BLaER1 treated with 17β-estradiol and CSF1 and Interleukin-3, amounts not matched to agents 10 nM and 100 nM (cell line): ENCODE data around the gene WNK2.
"Not testable (repeated sequence)": the region's sequence is repeated elsewhere in the genome, so short reads cannot be mapped to it uniquely, and the experiment has no call there.

ENCODE experiments used
- H3K27ac ChIP-seq, 11 experiments: shearing (Covaris generic); formaldehyde crosslinking; 2 replicates each; pipeline ENCODE4 v1.8.1; 2022
- H3K27me3 ChIP-seq, 11 experiments: shearing (Covaris generic); formaldehyde crosslinking; 2 replicates each; pipeline ENCODE4 v1.8.1; 2022
- H3K36me3 ChIP-seq, 11 experiments: shearing (Covaris generic); formaldehyde crosslinking; 2 replicates each; pipeline ENCODE4 v1.8.1; 2022
- H3K4me1 ChIP-seq, 10 experiments: shearing (Covaris generic); formaldehyde crosslinking; 2 replicates each; pipeline ENCODE4 v1.8.1; 2022
- H3K4me2 ChIP-seq, 11 experiments: shearing (Covaris generic); formaldehyde crosslinking; 2 replicates each; pipeline ENCODE4 v1.8.1; 2022
- H3K4me3 ChIP-seq, 10 experiments: shearing (Covaris generic); formaldehyde crosslinking; 2 replicates each; pipeline ENCODE4 v1.8.1; 2022
- H3K9ac ChIP-seq, 11 experiments: shearing (Covaris generic); formaldehyde crosslinking; 2 replicates each; pipeline ENCODE4 v1.8.1; 2022
- H3K9me3 ChIP-seq, 11 experiments: shearing (Covaris generic); formaldehyde crosslinking; replicated peaks in 1 of 11; 2 replicates each; pipeline ENCODE4 v1.8.1; 2022
- H4K20me1 ChIP-seq, 11 experiments: shearing (Covaris generic); formaldehyde crosslinking; 2 replicates each; pipeline ENCODE4 v1.8.1; 2022
- Cebpa-rat ChIP-seq, 11 experiments: shearing (Covaris generic); IDR thresholded peaks; 2 replicates each; pipeline ENCODE4 v1.8.1; 2022

The WNK2 gene

DNA sequence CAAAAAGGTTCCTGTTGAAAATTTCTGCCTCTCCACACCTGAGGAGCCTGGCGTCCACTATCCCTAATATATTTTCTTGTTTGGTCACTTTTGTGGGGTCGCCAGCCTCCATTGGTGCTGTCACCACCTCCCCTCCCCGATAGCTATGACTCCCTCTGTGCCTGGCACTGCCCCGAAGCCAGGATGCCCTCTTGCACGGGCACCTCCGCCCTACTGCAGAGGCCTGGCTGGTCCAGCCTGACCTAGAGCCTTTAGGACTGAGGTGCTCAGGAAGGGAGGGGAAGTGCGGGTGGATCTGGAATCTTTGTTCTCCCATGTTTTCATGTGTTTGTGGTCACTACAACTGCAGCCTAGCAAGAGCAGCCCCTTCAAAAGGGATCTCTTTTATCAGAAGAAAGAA, 62.6 kb downstream of the WNK2 start:
- H3K36me3 ChIP-seq, result 0 out of 22 replicates have a peak, but pooled peaks cover 0 to 6% (median 0%) of the 10 kb centered on the region in 11 experiments
- H3K9me3 ChIP-seq, result no peaks in the 10 kb centered on the region
- peaks cover 15 to 47% (median 41%) of the 10 kb centered on the region in 10 experiments for H3K4me1 ChIP-seq
- no peak overlapping the region for H3K4me2 ChIP-seq
- peaks cover 0 to 28% (median 0%) of the 10 kb centered on the region in 11 experiments; a peak in 4 of 22 replicates for H3K27me3 ChIP-seq
- H3K9ac ChIP-seq, result no peak overlapping the region
- H4K20me1 ChIP-seq, result peaks cover 0 to 6% (median 0%) of the 10 kb centered on the region in 11 experiments; a peak in 1 of 22 replicates
- no peak overlapping the region for H3K4me3 ChIP-seq
- TF ChIP-seq Cebpa-rat (IDR thresholded peaks at IDR 0.05), result no peak
- no peak overlapping the region for H3K27ac ChIP-seq

DNA sequence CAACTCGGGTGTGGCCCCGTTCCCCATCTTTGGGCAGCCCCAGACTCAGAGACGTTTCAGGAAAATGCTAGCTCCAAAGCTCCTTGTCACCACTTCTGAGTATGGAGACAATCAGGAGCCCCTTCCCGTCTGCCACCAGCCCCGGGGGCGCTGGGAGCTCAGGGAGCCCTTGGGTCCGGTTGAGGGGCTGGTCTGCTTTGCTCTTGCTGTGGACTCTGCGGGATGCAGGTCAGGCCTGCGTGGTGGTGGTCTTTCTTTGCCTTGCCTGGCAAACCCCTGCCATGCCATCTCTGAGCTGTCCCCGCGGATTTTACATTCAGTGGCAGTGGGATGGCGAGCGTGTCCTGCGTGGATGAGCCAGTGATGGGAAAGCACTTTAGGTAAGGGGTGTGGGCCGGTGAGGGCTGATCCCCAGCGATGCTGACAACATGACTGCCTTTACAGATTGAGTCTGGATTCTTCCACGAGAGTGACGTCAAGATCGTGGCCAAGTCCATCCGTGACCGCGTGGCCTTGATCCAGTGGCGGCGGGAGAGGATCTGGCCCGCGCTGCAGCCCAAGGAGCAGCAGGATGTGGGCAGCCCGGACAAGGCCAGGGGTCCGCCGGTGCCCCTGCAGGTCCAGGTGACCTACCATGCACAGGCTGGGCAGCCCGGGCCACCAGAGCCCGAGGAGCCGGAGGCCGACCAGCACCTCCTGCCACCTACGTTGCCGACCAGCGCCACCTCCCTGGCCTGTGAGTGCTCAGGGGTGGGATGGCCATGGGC, 63.3 kb downstream of the WNK2 start:
- Histone ChIP-seq H3K36me3 (0 out of 22 replicates have a peak, but pooled peaks cover 0 to 6% (median 0%) of the 10 kb centered on the region in 11 experiments), H3K4me1 (peaks cover 15 to 42% (median 36%) of the 10 kb centered on the region in 10 experiments), H3K27ac (no peak overlapping the region), H3K9me3 (no peaks in the 10 kb centered on the region), H3K9ac (no peak overlapping the region), H4K20me1 (peaks cover 0 to 6% (median 0%) of the 10 kb centered on the region in 11 experiments; a peak in 1 of 22 replicates), H3K27me3 (peaks cover 0 to 22% (median 0%) of the 10 kb centered on the region in 11 experiments; a peak in 4 of 22 replicates), H3K4me3 (no peak overlapping the region), H3K4me2 (no peak overlapping the region)
- TF ChIP-seq Cebpa-rat (IDR thresholded peaks at IDR 0.05), result no peak

DNA sequence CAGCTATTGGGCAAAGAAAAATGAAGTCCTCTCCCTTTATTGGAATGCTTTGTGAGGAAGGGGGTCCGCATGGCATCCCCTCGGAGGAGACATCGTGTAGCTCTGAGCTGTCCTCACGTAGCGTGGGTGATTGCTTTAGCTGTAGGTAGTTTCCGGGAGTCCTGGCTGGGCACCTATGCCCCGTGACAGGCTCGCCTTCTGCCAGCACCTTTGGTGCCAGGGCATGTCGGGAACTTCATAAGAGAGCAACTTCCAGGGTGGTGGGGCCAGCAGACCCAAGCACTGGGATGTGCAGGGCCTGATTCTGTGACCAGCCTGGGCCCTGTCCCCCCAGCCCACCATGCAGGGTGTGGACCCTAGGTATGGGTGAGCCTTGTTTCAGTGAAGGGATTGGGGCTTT, 64.0 kb downstream of the WNK2 start:
- H3K9me3 ChIP-seq, result no peaks in the 10 kb centered on the region
- no peak overlapping the region for H3K4me2 ChIP-seq
- H3K27ac ChIP-seq, result no peak overlapping the region
- H3K4me3 ChIP-seq, result no peak overlapping the region
- H3K4me1 ChIP-seq, result peaks cover 15 to 36% (median 30%) of the 10 kb centered on the region in 10 experiments
- H3K9ac ChIP-seq, result no peak overlapping the region
- H3K36me3 ChIP-seq, result 0 out of 22 replicates have a peak, but pooled peaks cover 0 to 6% (median 0%) of the 10 kb centered on the region in 11 experiments
- H3K27me3 ChIP-seq, result peaks cover 0 to 16% (median 0%) of the 10 kb centered on the region in 11 experiments; a peak in 4 of 22 replicates
- TF ChIP-seq Cebpa-rat (IDR thresholded peaks at IDR 0.05), result no peak
- 0 out of 22 replicates have a peak, but pooled peaks cover 0 to under 1% (median 0%) of the 10 kb centered on the region in 11 experiments for H4K20me1 ChIP-seq

DNA sequence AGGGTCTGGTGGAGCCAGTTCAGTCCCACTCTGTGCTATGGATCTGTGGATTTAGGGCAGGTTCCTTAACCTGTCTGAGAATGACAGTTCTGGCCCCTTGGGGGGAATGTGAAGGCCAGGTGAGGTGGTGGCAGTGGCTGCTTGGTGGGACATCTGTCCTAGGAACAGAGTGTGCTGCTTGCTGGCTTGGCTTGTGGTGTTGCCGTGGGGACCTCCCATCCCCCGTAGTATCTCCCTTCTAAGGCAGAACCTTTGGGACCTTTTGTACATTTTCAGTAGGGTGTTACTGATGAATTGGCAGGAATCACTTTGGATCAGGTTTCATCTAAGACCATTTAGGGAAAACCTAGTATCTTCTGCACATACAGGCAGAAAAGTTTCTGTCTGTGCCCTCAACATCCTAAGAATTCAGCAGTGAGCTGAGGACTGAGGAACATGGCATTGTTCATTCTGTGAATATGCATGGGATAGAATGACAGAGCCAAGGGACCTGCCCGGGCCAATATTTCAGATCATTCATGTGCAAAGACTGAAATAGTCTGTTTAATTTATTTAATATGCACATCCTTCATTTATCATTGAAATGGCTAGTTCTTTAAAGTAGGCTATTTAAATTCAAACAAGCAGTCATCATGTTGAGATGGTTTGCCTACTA, 64.6 kb downstream of the WNK2 start:
- TF ChIP-seq Cebpa-rat (IDR thresholded peaks at IDR 0.05), result no peak
- peaks cover 0 to 10% (median 0%) of the 10 kb centered on the region in 11 experiments; a peak in 4 of 22 replicates for H3K27me3 ChIP-seq
- H3K9ac ChIP-seq, result no peak overlapping the region
- no peak overlapping the region for H3K4me3 ChIP-seq
- H3K36me3 ChIP-seq, result 0 out of 22 replicates have a peak, but pooled peaks cover 0 to 6% (median 0%) of the 10 kb centered on the region in 11 experiments
- no peak overlapping the region for H3K27ac ChIP-seq
- H4K20me1 ChIP-seq, result no peaks in the 10 kb centered on the region
- no peak overlapping the region for H3K4me2 ChIP-seq
- peaks cover 15 to 30% (median 24%) of the 10 kb centered on the region in 10 experiments for H3K4me1 ChIP-seq
- H3K9me3 ChIP-seq, result no peaks in the 10 kb centered on the region

DNA sequence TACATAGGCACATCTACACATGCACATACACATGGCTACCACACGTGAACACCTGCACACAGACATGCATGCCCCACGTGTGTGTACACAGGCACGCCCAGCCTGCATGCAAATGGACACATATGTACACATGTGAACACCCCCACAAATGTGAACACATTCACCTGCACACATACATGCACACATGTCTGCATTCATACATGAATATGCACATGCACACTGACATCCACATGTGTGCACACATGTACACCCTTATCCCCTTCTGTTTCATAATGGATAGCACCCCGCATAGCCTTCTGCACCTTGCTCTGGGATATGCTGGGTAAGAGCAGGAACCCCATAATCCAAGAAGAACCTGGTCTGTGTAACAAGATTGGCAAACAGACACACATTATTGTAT, 66.2 kb downstream of the WNK2 start:
- peaks cover 0 to 3% (median 0%) of the 10 kb centered on the region in 11 experiments; a peak in 1 of 22 replicates for H4K20me1 ChIP-seq
- H3K4me3 ChIP-seq, result no peak overlapping the region
- no peak overlapping the region for H3K27ac ChIP-seq
- H3K27me3 ChIP-seq, result no peaks in the 10 kb centered on the region
- H3K9me3 ChIP-seq, result no peaks in the 10 kb centered on the region
- TF ChIP-seq Cebpa-rat (IDR thresholded peaks at IDR 0.05), result no peak
- H3K36me3 ChIP-seq, result 0 out of 22 replicates have a peak, but pooled peaks cover 0 to 6% (median 0%) of the 10 kb centered on the region in 11 experiments
- peaks cover 3 to 17% (median 8%) of the 10 kb centered on the region in 10 experiments for H3K4me1 ChIP-seq
- no peak overlapping the region for H3K4me2 ChIP-seq
- H3K9ac ChIP-seq, result no peak overlapping the region

DNA sequence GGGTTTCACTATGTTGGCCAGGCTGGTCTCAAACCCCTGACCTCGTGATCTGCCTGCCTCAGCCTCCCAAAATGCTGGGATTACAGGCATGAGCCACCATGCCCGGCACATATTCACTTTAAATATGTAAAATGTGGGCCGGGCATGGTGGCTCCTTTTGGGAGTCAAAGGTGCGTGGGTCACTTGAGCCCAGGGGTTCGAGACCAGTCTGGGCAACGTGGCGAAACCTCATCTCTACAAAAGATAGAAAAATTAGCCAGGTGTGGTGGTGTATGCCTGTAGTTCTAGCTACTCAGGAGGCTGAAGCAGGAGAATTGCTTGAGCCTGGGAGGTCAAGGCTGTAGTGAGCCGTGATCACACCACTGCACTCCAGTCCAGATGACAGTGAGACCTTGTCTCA, 67.4 kb downstream of the WNK2 start:
- peaks cover 0 to 11% (median 0%) of the 10 kb centered on the region in 10 experiments; a peak in 5 of 20 replicates for H3K4me1 ChIP-seq
- H3K27me3 ChIP-seq, H3K4me2 ChIP-seq, H3K36me3 ChIP-seq, H3K27ac ChIP-seq, H3K9me3 ChIP-seq, H3K4me3 ChIP-seq, H3K9ac ChIP-seq, H4K20me1 ChIP-seq: not testable (repeated sequence)

DNA sequence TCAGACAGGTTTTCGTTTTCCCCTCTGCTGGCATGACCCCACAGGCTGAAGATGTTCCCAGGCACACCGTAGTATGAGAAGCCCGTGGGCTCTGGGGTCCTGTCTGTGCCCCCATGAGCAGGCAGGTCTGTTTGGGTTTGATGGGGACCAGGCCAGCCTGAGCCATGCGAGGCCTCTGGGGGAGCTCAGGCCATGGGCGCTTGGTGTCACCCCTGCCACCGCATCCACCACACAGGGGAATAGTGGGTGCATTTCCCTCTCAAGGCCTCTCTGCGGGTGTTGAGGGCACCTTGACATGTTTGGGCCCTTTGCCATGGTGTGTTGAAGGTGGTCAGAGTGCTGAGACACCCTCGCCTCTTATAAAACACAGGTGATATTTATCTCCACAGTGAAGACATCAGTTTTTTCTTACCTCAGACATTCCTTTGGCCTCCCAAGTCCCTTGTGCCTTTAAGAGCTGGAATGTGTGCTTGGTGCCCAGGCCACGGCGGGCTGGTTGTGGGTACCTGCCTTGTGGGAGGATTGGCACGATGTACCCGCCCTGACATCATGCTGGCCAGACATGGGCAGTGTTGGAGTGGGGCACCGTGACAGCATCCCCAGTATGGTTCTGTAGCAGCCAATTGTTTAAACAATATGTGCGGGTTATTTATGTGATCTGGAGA, 68.3 kb downstream of the WNK2 start:
- Histone ChIP-seq H3K27ac (no peak overlapping the region), H4K20me1 (peaks cover 0 to 6% (median 0%) of the 10 kb centered on the region in 11 experiments; a peak in 1 of 22 replicates), H3K9ac (no peak overlapping the region), H3K36me3 (0 out of 22 replicates have a peak, but pooled peaks cover 0 to 6% (median 0%) of the 10 kb centered on the region in 11 experiments), H3K4me1 (peaks cover 0 to 11% (median 0%) of the 10 kb centered on the region in 10 experiments; a peak in 5 of 20 replicates), H3K9me3 (no peaks in the 10 kb centered on the region), H3K4me2 (no peak overlapping the region), H3K27me3 (no peaks in the 10 kb centered on the region), H3K4me3 (no peak overlapping the region)
- no peak for TF ChIP-seq Cebpa-rat (IDR thresholded peaks at IDR 0.05)

DNA sequence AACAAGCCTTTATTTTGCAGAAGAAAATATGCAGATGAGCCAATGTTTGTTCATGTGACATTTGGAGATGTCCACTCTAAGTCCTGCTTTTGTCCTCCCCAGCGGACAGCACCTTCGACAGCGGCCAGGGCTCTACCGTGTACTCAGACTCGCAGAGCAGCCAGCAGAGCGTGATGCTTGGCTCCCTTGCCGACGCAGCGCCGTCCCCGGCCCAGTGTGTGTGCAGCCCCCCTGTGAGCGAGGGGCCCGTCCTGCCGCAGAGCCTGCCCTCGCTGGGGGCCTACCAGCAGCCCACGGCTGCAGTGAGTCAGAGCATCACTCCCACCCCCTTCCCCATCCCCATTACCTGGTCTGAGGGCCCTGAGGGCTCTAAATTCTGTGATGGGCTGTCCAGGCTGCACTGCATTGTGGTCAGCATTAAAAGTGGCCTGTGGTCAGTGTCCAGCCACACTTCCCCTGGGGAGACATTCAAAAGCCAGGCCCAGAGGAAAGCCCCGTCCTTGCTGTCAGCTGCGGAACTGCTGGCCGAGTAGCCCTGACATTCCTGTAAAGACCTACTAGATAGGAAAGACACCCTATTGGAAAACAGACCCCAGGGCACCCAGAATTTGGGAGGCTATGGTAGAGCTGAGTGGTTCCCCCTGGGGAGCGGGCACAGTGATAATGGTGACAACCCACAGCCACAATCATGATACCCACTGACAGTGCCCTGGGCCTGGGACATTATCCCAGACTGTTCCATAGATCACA, 69.0 kb downstream of the WNK2 start:
- no peak overlapping the region for H3K4me2 ChIP-seq
- H3K27me3 ChIP-seq, result no peaks in the 10 kb centered on the region
- H3K4me1 ChIP-seq, result peaks cover 0 to 11% (median 0%) of the 10 kb centered on the region in 10 experiments; a peak in 5 of 20 replicates
- no peaks in the 10 kb centered on the region for H3K36me3 ChIP-seq
- no peak overlapping the region for H3K9ac ChIP-seq
- H4K20me1 ChIP-seq, result peaks cover 0 to 6% (median 0%) of the 10 kb centered on the region in 11 experiments; a peak in 1 of 22 replicates
- H3K4me3 ChIP-seq, result no peak overlapping the region
- H3K9me3 ChIP-seq, result no peaks in the 10 kb centered on the region
- H3K27ac ChIP-seq, result no peak overlapping the region
- TF ChIP-seq Cebpa-rat (IDR thresholded peaks at IDR 0.05), result no peak
